Activated CD4-positive, CD25-positive, alpha-beta regulatory T cell treated with anti-CD3 and anti-CD28 coated beads, Interleukin-2, amount 50 U/mL, for 16 hours (primary cell): ENCODE data around the gene CIDEC.
"Not testable (repeated sequence)": the region's sequence is repeated elsewhere in the genome, so short reads cannot be mapped to it uniquely, and the experiment has no call there.

ENCODE experiments used
- DNase-seq: peaks from one replicate; pipeline ENCODE4 v3.0.0-alpha.2; 2020; ENCODE audit warnings: low read depth, low spot score

Gene CIDEC

DNA sequence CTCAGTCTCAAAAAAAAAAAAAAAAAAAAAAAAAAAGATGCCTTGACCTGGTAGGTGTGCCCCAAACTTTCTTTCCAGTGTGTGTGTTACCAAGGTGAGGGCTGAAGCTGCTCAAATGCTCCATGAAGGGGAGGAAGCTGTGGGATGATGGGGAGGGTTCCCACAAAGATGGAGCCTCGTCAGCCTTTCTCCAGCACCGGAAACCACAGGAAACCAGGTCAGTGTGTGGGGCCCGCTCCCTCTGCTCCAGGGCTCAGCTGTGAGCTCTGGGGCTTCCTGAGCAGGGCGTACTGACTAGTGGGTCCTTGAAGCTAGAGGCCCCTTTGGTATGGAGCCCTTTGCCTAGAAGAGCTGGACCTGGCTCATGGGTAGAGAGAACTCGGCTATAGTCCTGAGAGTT lies 21.9 kb upstream of the CIDEC start:
- no peak for DNase-seq

DNA sequence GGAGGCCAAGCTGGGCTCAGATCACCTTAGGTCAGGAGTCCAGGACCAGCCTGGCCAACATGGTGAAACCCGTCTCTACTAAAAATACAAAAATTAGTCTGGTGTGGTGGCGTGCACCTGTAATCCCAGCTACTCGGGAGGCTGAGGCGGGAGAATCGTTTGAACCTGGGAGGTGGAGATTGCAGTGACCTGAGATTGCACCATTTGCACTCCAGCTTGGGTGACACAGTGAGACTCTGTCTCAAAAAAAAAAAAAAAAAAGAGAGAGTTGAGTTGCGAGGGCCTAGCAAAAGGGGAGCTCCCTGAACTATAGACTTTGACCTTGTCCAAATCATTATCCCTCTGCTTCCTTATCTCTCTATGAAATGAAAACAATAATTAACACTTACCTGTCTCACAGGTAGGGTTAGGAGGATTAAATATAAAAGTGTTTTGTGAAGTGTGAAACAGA lies 20.9 kb upstream of the CIDEC start:
- DNase-seq: not testable (repeated sequence)

DNA sequence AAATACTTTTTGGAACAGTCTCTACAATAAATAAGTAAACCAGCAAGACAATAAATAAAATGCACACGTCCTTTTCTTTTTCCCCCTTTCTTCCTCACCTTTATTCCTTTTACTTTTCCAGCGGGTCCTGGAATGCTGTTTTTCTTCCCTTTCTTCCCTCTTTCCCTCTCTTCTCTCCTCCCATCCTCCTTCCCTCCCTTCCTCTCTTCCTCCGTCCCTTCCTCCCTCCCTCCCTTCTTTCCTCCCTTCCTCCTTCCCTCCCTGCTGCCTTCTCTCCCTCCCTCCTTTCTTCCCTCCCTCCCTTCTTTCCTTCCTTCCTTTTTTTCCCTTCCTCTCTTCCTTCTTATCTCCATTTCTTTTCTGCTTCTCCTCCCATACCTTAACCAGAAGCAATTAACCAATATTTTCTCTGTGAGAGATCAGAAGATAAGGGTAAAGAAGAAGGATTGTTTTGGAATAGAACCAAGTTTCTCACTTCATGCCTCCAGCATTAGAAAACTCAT lies 19.3 kb upstream of the CIDEC start:
- DNase-seq: no peak

DNA sequence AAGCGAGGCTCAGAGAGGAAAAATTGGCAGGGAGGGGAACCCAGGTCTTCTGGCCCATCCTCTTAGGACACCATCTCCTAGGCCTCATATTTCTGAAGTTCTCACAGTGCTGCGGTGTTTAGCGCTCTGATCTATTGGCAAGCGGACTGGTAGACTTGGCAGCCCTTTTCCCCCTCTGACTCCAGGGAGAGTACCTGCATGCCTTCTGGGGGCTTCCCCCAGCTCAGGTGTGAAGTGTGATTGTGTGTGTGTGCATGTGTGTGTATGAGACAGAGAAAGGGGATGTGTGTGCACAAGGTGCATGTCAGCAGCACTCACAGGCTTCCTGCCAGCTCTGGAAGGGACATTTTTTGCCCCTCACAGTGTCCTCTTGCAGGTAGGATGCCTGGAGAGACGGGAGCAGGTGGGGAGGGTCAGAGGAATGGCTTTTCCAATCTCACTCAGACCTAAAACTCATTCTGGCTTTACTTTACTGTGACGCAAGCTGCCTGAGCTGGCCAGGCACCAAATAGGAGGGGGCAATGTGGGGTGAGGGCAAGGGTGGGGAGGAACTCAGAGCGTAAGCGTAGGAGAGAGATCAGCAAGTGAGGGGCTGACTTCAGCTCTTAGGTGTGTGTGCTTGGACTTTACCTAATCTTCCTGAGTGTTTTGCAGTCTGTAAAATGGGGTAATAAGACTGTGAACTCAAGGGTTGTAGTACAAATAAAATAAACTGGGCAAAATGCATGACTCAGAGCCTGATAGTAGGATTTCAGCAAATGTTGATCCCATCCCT lies 18.6 kb upstream of the CIDEC start:
- DNase-seq: no peak

DNA sequence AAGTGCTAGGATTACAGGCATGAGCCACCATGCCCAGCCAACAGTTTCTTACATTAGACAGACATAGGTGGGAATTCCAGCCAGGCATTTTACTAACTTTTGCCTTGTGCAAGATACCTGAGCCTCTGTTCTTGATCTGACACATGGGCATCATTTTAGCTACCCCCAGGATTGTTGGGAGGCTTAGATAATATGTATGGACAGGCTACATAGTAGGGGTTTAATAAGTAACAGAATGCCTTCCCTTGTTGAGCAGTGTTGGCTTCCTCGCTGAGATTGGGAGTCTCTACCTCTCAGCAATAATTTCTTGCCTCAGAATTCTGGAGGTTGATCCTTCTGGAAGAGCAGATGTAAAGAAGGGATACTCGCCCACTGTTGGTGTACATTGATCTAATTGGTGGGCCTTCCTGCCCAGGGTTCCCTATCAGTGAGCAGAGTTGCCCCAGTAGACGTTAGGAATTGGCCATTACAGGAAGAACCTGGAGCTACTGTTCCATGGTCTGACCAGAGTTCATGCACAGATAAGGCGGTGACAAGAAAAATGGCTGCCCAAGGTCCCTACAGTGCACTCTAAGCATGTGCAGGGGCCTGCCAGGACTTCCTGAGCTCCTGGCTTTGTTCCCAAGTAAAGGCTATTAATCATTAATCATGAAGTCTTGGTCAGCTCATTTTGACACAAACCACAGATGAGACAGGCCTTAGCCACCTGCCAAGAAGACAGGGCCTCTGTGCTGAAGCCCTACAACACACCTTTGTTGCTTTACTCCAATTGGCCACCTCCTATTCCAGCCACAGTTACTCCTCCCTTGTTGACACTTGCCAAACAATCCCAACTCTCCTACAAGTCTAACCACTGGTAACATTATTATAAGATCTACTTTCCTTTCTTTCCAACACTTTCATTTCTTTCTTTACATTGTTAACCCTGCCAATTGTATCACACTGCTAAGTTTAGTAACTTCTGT lies 17.6 kb upstream of the CIDEC start:
- DNase-seq: no peak

DNA sequence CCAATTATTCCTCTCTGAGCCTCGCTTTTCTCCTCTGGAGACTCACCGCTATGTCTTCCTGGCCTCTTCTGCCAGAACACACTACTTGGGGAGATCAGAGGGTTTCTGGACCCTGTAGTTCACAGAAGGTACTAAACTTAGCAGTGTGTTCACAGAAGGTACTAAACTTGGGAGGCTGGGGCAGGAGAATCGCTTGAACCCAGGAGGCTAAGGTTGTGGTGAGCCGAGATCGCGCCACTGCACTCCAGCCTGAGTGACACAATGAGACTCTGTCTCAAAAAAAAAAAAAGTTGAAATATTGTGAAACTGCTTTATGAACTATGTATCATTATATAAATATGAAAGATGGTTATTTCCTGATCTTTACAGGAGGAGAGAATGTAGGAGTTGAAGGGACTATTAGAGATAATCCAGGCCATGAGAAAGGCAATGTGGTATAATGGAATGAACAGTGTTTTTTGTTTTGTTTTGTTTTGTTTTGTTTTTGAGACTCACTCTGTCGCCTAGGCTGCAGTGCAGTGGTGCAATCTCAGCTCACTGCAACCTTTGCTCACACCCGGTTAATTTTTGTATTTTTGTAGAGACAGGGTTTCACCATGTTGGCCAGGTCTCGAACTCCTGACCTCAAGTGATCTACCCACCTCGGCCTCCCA lies 16.8 kb upstream of the CIDEC start:
- DNase-seq: not testable (repeated sequence)

DNA sequence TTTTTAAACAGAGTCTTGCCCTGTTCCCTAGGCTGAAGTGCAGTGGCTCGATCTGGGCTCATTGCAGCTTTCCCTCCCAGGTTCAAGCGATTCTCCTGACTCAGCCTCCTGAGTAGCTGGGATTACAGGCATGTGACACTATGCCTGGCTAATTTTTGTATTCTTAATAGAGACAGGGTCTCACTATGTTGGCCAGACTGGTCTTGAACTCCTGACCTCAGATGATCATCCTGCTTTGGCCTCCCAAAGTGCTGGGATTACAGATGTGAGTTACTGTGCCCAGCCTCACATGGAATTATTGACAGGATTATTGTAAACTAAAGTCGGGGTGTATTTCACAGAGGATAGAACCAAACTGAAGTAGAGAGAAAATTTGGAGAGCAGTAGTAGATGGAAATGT lies 15.7 kb upstream of the CIDEC start:
- DNase-seq: not testable (repeated sequence)

DNA sequence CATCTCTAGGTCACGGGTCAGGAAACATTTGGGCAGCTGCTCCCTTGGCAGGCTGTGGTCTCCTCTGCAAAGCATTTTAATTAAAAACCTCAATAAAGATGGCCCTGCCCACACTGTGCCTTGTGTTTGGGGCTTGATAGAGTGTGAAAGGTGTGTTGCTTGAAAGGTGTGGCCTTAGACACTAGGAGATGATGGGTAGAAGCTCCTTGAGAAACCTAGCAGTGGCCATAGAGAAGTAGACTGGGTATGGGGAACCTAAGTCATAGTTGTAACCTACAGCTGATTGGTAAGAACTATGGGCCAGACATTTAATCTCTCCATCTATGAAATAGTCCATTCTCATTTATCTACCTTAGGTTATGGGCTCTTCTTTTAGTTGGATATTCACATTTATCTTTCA lies 13.7 kb upstream of the CIDEC start:
- DNase-seq: no peak

DNA sequence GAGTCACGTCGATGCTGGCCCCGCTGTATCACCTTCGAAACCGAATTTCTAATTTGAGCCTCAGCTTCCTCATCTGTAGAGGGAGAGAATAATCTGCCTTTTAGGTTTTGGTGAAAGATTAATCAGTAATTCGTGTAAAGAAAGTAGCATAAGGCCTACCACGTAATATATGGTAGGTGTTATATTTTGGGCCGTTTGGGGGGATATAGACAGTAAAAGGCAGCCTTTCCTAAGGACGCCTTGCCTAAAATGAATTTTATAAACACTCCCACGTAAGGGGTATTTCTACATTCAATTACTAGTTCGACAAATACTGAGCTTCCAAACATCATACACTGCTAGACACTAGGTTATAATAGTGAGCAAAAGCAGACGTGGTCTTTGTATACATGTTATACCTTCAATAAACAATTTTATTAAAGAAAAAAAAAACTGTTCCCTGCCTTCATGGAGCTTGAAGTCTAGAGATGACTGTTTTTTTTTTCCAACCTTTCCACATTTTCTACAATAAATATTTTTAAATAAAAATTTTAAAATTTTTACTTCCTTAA lies 11.1 kb upstream of the CIDEC start:
- DNase-seq: no peak

DNA sequence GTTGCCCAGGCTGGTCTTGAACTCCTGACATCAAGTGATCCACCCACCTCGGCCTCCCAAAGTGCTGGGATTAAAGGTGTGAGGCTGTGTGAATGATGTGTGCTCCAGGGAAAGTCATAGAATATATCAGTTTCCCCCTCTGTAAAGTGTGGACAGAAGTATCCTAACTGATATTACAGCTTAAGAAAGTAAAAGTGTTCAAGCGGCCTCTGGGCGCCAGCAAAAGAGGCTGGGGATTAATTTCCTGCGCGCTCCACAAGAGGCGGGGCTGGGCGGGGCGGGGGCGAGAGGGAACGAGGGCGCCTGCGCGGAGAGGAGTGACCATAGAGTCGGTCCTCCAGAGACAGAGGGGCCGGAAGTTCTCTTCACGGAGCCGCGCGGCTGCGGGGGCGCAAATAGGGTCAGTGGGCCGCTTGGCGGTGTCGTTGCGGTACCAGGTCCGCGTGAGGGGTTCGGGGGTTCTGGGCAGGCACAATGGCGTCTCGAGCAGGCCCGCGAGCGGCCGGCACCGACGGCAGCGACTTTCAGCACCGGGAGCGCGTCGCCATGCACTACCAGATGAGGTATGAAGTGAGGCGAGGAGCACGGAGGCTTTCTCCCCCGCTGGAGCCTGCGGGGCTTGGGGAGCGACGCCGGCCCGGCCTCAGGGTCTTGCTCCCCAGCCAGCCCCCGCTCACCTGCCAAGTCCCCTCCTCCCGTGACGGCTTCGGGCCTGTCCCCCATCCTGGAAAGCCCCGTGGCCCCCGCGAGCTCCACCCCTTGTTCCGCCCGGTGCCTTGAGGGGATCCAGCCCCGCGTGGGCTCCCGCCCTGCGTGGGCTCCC lies 10.4 kb upstream of the CIDEC start, which contains the start of gene JAGN1:
TSS of gene JAGN1 (plus strand) at position 362 of the 823 bp plus-strand sequence. CDS start at position 475, 113 bp downstream.
- DNase-seq: peak; percentile 76

DNA sequence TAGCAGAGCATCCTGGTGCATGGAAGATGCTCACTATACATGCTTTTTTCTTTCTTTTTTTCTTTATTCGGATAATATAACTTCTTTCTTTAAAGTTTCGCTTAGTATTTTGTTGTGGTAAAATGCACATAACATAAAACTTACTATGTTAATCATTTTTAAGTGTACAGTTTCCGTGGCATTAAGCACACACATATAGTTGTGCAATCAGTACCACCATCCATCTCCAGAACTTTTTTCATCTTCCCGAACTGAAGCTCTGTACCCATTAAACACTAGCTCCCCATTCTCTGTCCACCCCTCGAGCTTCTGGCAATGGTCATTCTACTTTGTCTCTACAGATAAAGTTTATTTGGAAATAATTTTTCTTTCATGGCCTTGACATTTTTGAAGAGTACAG lies 9.4 kb upstream of the CIDEC start:
- no peak for DNase-seq

DNA sequence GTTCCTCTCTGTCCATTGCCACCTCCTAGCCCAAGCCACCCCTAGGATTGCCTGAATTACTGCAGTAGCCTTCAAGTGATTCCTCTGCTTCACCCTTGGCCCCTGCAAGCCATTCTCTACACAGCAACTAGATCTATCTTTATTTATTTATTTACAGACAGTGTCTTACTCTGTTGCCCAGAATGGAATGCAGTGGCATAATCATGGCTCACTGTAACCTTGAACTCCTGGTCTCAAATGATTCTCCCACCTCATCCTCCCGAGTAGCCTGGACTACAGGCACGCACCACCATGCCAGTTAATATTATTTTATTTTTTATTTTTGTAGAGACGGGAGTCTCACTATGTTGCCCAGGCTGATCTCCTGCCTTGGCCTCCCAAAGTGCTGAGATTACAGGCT lies 8.5 kb upstream of the CIDEC start:
- no peak for DNase-seq

DNA sequence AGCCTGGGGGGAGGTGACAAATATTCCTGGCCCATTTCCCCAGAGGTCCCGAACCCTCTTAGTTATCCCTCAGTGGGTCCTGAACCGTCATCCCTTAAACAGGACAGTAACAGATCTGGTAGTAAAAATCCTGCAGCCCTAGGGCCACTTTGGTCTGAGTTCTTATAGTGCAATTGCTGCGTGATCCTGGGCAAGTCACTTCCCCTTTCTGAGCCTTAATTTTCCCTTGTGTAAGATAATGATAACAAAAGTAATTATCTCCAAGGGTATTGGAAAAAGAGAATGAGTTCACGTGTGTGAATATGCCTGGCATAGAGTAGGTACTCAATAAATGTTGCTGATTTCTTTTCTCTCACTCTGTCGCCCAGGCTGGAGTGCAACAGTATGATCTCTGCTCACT lies 7.4 kb upstream of the CIDEC start:
- no peak for DNase-seq

DNA sequence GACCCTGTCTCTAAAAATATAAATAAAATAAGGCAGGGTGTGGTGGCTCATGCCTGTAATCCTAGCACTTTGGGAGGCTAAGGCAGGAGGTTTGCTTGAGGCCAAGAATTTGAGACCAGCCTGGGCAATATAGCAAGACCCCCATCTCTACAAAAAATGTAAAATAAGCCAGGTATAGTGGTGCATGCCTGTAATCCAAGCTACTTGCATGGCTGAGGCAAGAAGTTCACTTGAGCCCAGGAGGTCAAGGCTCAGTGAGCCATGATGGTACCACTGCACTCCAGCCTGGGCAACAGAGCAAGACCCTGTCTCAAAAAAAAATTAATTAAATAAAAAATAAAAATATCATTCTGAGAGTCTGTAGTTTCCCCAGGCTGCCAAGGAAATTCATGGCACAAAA lies 6.3 kb upstream of the CIDEC start:
- DNase-seq: no peak

DNA sequence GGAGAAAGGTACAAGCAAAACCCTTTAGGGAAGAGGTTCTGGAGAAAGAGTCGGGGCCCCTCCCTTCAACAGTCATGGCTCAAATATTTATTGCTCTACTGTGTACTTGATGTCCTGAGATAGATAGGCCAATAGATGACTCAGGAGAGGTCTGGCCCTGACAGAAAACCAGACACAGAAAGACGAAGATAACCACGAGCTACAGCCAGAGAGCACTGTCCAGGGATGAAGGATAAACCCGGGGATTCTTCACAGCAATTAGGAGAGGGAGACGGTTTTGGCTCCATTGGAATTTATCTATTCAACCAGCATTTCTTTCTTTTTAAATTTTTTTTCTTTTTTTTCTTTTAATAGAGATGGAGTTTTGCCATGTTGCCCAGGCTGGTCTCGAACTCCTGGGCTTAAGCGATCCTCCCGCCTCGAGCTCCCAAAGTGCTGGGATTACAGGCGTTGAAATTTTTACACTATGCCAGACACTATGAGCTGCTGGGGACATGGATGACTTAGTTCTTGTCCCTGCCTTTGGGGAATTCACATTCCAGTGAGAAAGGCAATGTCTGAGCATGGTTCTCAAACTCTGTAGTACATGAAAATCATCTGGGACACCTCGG lies 4.6 kb upstream of the CIDEC start:
- DNase-seq: no peak

DNA sequence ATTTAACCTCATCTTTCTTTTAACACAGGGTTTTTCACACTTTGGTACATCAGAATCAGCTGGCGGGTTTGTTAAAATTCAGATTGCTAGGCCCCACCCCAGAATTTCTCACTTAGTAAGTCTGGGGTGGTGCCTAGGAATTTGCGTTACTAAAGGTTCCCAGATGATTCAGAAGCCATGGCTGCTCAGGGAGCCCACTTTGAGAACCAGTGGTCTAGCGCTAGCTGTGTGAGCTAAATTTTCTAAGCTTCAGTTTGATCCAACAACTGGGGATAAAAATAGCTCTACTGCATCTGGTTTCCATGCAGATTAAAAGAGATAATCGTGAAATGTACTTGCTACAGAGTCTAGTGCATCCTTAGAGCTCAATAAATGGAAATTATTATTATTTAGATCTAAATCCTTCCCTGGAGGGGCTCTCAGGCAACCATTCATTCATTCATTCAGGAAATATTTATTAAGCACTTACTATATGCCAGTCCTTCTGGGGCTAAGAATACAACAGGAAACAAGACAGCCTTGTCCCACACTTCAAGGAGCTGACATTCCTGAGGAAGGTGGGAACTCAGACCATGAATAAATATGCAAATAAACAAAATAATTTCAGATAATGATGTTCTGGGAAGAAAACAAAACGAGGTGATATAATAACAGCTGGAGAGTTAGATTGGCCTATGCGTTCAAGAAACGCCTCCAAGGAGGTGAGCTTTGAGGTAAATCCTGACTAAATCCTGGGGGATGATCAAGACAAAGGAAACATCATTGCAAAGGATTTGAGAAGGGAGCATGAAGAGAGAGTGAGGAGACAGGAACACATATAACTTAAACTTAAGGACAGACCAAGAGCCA lies 3.9 kb upstream of the CIDEC start:
- no peak for DNase-seq

DNA sequence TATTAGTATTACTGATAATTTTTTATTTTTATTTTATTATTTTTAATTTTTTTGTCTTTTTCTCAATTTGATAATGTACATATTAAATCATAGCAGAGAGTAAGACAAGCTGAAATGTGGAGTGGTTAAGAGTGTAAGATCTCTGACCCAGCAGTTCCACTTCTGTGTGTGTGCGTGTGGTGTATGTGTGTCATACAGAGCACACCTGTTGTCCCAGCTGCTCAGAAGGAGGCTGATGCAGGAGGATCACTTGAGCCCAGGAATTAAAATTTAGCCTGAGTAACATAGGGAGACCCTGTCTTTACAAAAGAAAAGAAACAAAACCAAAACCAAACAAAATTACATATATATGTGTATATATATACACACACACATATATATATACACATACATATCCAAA lies 1.4 kb upstream of the CIDEC start:
- DNase-seq: no peak

DNA sequence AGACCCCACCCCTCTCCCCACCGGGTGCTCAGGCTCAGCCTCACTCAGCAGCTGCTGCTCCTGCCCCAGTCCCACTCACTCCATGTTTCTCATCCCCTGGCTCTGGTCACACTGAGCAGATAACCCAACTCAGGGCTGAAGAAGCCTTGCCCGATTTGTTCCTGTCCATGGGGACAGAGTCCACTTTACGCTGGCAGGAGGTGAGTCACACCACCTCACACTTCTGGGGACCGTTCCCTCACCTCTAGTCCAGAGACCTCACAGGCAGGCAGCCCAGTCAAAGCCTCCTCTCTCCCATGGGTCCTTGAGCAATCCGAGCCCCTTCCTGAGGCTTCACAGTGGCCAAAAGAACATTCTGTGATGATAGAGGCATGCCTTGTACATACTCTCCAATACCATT lies 1.4 kb downstream of the CIDEC start:
- DNase-seq: no peak

DNA sequence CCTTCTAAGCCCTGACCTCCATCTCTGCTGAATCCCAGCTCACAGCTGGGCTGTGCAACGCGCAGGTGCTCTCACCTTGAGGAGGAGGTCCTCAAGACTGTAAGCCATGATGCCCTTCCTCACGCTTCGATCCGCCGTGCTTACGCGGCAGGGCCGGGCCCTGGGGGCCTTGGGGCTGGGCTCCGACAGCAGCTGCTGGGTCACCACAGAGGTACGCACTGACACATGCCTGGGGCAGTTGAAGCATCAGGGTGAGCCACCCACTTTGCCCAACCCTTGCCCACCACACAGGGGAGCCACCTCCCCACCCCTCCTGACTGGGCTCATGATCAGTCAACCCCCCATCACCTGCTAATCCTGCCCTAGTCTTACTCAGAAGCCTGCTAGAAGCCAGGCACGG lies 3.1 kb downstream of the CIDEC start:
- no peak for DNase-seq
